ENCODE results near the gene ZRANB3. TPM values are rescaled to one million over a fixed set of nuclear protein-coding genes. Genes with fewer than 3 reads are reported as not detected.

Gene ZRANB3
- total RNA-seq, 1 experiment from 2014 or later: 5.6 TPM

DNA sequence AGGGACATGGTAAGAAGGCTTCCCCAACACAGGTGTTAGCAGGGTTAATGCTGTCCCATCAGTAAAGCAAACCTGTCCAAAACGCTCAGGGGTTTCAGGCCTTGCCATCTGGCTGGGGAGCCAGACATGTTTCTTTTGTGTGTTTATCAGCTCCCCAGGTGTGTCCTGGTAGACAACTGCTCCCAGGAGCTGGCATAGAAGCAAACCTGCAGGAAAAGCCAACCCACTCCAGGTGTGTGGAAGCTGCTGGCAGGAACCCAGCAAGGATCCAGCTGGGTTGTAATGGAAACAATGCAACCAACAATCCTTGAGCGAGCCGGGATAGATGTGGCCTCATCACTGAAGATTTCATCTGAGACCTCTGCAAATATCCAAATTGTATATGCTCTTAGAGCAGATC lies 355.8 kb downstream of the ZRANB3 start:
- DNase-seq (ENCODE audit: low spot score): no peak

DNA sequence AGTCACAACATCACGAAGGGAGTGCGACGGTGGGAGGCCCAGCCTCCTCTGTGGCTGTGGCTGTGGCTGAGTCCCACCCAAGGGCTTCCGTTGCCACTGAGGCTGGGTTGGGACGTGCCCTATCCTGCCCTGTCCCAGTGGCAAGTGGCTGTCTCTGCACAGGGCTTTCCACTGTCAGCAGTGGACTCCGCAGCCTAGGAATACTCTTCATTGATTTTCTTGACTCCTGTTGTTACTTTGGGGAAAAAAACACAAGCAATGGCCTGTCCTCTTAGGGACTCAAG lies 356.3 kb downstream of the ZRANB3 start:
- no peak for DNase-seq (ENCODE audit: low spot score)

GRCh38 chr2:135174049-135174809 lies 356.8 kb downstream of the ZRANB3 start:
- no peak for DNase-seq (ENCODE audit: low spot score)

DNA sequence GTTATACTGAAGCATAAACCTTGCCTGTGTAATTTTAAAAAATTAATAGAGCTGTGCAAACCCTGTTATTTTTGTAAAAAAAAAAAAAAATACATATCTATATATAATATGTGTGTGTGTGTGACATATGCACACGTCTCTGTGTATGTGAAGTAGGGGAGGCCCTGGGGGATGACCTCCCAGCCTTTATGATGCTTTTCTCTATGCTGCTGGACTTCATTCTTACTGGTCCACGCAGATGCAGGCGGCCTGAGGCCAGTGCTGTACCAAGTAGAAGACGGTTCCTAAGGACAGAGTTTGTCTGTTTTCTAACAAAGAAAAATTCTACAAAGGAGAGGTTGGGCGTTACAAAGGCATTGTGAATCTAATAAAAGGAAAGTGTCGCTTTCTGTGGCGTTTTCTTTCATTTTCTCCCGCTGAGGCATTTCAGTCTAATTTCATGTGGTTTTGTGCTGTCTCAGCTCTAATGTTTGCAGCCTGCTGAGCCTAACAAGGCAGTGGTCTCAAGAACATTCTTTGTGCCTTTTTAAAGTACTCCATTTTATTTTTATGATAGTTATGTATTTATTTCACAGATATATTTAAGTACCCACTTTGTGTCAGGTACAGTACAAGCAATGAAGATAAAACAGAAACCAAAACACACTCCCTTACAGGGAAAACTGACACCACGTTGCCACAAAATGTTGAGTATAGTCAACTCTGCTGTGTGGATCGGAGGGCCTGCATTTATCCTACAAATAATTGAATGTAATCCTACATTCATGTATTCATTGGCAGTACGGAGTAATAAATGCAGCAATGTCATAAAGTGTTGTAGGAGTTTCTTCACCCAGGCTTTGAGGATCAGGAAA lies 360.9 kb downstream of the ZRANB3 start:
- no peak for DNase-seq (ENCODE audit: low spot score)

GRCh38 chr2:135168204-135168856 lies 362.7 kb downstream of the ZRANB3 start:
- DNase-seq (ENCODE audit: low spot score): no peak

- DNase-seq (ENCODE audit: low spot score): no peak
Measured at GRCh38 chr2:135167273-135167672, 363.7 kb downstream of the ZRANB3 start.

DNA sequence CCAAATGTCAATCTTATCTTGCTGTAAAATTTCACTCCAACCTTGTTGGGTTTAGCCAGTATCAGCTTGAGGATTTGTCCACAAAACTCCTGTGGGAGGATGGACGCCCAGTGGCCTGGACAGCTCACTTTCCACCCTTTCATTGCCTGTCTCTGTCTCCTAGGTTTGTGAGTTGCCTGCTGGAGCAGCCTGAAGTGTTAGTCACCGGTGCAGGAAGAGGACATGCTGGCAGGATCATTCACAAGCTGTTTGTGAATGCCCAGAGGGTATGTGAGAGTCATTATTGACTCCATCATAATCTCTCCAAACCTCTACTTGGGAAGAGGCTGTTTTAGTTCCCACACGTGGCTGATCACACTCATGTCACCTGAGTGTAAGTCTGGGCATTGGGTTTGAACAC lies 366.6 kb downstream of the ZRANB3 start:
- DNase-seq (ENCODE audit: low spot score): no peak

DNA sequence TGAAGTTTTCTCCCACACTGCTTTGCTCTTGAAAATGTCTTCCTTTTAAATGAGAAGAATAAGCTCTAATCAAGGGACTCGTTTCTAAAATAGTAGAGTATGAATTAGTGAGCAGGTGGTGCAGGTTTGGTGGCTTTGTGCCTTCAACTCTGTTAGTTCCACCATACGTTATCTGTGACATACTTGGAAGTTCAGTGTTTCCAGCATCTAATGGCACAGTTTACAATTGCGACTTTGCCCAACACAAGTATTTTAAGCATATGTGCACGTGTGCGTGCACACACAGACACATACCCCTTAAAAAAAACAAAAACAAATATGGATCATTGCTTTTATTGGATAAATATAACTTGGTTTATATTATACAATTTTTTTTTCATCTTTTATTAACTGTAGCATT lies 367.1 kb downstream of the ZRANB3 start:
- DNase-seq (ENCODE audit: low spot score): no peak

- no peak for DNase-seq (ENCODE audit: low spot score)
Measured at GRCh38 chr2:135163306-135163705, 367.7 kb downstream of the ZRANB3 start.

DNA sequence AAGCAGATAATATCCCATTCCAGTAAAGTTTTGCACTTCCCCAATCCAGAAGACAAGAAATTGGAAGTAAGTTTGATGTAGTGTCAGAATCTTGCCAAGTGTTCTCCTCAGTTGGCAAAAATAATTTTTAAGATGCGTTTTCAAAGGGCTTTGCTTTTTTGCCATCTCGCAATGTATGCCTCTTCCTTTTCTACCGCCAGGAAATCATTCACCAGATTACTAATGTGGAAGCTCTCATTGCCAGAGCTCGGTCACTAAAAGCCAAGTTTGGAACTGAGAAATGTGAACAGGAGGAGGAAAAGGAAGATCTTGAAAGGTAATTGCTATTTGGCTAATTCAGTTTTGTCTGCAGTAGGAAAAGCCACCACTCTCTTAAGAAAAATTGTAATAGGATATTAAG lies 368.2 kb downstream of the ZRANB3 start:
- DNase-seq (ENCODE audit: low spot score): no peak

GRCh38 chr2:135162377-135162776 lies 368.6 kb downstream of the ZRANB3 start:
- no peak for DNase-seq (ENCODE audit: low spot score)

DNA sequence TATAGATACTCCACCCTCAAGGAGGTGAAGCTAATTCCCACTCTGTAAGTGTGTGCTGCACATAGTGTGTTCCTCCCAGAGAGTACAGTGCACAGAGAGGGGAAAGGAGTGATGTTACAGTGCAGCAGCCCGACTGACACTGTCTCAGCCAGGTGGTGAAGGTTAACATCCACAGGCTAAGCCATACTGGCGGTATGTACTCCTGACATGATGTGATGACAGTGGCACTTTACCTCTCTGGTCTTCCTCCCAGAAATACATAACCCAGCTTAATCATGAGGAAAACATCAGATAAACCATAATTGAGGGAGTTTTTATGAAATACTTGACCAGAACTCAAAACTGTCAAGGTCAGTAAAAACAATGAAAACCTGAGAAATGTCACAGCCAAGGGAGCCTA lies 371.8 kb downstream of the ZRANB3 start:
- DNase-seq (ENCODE audit: low spot score): no peak

- DNase-seq (ENCODE audit: low spot score): no peak
Measured at GRCh38 chr2:135157856-135158255, 373.2 kb downstream of the ZRANB3 start.

- DNase-seq (ENCODE audit: low spot score): no peak
Measured at GRCh38 chr2:135154962-135155361, 376.1 kb downstream of the ZRANB3 start.

DNA sequence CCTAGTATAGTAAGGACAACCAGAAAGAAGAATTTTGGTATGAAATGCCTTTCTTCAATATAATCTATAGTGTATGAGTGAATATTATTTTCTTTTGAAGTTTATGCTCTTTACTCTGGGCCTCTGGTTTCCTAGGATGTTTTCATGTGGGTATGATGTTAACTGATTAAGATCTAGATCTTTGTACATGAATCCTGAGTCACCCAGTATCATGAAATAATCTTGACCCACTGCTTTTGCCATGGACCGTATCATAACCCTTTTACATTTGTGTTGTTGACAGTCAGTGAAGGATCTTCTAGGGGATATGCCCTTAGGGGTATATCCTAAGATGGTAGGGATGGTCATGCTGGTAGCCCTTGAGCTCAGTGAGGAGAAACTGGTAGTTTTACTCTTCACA lies 378.7 kb downstream of the ZRANB3 start:
- DNase-seq (ENCODE audit: low spot score): no peak

DNA sequence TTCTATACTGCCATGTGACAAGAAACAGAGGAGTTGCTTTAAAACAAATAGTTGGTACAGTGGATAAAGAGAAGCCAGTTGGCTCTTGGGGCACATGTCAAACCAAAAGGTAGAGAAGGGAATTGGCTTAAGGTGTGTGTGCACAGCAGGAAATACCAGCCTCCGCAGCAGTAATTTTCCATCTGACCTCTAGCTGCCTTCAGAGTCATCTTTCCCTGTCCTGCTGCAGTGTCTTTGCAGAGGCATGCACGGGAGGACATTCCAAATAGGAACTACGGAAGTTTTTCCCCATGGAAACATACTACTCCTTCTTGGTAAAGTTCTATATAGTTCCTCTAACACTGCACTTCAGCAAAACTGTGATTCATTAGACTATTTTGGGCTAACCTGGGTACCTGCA lies 379.4 kb downstream of the ZRANB3 start:
- DNase-seq (ENCODE audit: low spot score): no peak

GRCh38 chr2:135150725-135151124 lies 380.3 kb downstream of the ZRANB3 start:
- DNase-seq (ENCODE audit: low spot score): no peak

GRCh38 chr2:135149251-135149650 lies 381.8 kb downstream of the ZRANB3 start:
- no peak for DNase-seq (ENCODE audit: low spot score)

DNA sequence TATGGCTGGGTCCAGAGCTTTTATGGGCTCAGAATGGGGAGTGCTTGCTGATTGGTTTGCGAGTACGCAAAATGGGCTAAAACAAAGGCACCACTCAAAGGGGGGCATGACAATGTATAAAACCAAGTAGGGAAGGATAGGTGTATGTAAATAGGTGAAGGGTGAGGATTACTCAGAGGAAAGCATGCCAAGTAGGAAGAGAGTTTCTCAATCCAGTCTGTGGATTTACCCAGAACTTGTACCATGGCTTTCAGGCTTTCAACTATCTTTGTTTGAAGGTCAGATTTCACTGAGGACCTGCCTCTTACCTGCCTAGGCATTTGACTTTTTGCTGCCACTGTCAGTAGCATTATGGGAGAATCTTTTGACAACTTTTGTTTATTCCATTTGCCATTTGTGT lies 386.7 kb downstream of the ZRANB3 start:
- DNase-seq (ENCODE audit: low spot score): no peak

GRCh38 chr2:135142323-135142722 lies 388.7 kb downstream of the ZRANB3 start:
- DNase-seq (ENCODE audit: low spot score): no peak

DNA sequence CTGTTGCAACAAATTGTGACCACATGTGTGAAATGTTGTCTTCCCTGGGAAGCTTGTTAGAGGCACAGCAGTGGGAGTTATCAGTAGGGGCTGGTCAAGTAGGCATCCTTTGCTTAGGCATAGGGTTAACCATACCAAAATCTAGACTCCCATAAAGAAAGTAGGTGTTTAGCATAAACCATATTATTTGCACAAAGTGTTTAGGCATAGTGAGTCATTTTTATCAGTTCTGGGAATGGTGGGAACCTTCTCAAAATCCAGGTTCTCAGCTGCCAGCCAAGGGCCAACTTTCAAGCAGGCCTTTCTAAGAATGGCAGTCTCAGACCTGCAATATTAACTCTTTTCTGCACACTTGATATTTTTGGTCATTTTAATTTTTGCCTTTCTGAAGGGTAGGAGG lies 390.4 kb downstream of the ZRANB3 start:
- DNase-seq (ENCODE audit: low spot score): no peak

DNA sequence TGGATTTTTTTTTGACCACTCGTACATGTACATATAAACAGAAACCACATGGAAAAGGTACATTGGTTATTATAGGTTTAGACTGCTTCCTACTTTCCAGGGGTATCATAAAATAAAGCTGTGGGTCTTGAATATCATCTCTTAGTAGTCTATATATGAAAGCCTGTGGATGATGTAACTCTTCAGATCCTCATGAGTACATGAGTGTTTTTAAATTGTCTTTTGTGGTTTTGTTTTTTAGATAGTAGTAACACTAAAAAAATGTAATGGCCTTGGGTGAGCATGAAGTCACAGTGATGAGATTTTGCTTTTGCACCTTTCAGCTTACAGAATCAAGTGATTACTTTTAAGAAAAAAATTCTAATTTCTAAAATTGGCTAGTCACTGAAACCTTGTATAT lies 398.7 kb downstream of the ZRANB3 start:
- no peak for DNase-seq (ENCODE audit: low spot score)

DNA sequence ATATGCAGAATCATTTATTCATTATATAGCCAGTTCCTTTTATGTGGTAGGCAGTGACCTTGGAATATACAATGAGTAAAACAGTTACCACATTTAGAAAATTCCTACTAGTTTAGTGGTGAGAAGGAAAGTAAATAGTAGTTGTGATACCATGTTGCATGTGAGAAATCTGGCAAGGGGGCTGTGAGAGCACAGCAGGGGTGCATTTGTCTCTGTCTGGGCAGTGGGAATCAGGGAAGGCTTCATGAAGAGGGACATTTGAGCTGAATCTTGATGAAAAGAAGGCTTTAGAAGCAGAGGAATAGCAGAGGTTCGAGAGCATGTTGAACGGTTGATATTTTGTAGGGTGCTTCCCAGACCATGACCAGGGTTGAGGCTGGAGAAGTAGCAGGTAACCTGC lies 400.3 kb downstream of the ZRANB3 start:
- no peak for DNase-seq (ENCODE audit: low spot score)
